IPS-18c (cell line): ENCODE measurements around the gene DCAF6.
"Not testable (repeated sequence)": the region's sequence is repeated elsewhere in the genome, so short reads cannot be mapped to it uniquely, and the experiment has no call there.

Source experiments
- H3K4me3 ChIP-seq: 2 replicates; pipeline ENCODE4 v1.7.0; 2013; ENCODE audit warnings: low read depth, mild to moderate bottlenecking, low read length, moderate library complexity; ENCODE audit not compliant: insufficient read depth
- H3K9me3 ChIP-seq: one replicate; pipeline ENCODE4 v1.6.1; 2013; ENCODE audit warnings: mild to moderate bottlenecking, low read length, moderate library complexity; ENCODE audit not compliant: control insufficient read depth, insufficient read depth

The DCAF6 gene

GRCh38 chr1:167916766-167917511 lies 19.5 kb upstream of the DCAF6 start:
- Histone ChIP-seq H3K4me3 (no peak overlapping the region), H3K9me3 (no peaks in the 10 kb centered on the region)

DNA sequence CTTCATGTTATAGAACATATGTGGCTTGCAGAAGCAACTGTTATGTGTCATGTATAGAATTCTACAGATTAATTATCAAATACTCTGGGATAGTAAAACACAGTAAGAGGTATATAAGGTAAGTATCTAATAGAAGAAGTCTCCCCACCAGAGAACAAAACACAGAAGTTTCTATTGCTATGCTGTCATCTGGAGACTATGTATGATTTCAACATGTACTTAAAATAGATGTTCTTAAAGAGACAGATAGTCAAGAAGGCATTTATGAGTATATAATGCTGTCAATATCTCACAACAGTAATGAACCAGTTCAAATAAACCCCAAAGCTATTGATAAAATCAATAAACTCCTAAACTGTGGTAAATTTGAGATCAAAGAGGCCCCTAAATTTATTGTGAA lies 14.5 kb upstream of the DCAF6 start:
- no peak overlapping the region for H3K4me3 ChIP-seq
- no peaks in the 10 kb centered on the region for H3K9me3 ChIP-seq

DNA sequence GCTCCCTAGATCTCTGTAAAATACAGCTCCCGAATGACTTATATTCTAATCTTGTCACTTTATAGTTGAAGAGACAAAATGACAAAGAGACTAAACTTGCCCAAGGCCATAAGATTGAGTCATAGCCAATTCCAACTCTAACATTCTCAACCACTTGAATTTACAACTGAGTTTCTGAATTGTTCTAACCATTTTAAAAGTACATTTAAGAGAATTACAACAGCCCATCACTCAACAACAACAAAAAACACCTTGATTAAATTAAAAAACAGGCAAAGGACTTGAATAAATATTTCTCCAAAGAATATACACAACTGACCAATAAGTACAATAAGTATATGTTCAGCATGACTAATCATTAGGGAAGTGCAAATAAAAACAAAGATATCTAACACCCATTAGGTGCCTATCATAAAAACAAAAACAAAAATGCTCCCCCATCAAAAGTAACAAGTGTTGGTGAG lies 13.8 kb upstream of the DCAF6 start:
- no peaks in the 10 kb centered on the region for H3K9me3 ChIP-seq
- H3K4me3 ChIP-seq, result no peak overlapping the region

DNA sequence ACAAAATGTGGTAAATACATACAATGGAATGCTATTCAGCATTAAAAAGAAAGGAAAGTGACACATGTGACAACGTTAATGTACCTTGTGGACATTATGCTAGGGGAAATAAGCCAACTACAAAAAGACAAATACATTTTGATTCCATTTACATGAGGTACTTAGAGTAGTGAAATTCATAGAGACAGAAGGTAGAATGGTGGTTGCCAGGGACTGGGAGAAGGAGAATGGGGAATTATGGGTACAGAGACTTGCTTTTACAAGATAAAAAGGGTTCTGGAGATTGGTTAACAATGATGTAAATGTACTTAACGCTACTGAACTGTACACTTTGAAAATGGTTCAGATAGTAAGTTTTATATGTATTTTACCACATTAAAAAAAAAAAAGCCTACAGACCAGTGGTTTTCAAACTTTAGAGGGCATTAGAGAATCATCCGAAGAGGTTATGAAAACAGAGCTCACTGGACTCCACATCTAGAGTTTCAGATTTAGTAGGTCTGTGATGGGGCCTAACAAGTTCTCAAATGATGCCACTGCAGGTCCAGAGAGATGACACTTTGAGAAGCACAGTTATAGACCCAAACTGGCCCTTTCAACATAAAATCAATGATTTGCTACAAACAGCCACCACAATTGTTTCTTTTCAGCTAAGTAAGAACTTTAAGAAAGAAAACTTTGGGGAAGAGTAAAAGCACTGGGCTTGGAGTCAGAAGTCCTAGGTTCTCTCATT lies 13.0 kb upstream of the DCAF6 start:
- Histone ChIP-seq H3K9me3 (no peaks in the 10 kb centered on the region), H3K4me3 (no peak overlapping the region)

GRCh38 chr1:167924102-167924501 lies 12.4 kb upstream of the DCAF6 start:
- H3K4me3 ChIP-seq, result no peak overlapping the region

GRCh38 chr1:167924543-167925231 lies 11.8 kb upstream of the DCAF6 start:
- H3K4me3 ChIP-seq, result no peak overlapping the region

More at GRCh38 chr1:167924102-167924501, 12.4 kb upstream of the DCAF6 start:
- H3K9me3 ChIP-seq, result no peaks in the 10 kb centered on the region

DNA sequence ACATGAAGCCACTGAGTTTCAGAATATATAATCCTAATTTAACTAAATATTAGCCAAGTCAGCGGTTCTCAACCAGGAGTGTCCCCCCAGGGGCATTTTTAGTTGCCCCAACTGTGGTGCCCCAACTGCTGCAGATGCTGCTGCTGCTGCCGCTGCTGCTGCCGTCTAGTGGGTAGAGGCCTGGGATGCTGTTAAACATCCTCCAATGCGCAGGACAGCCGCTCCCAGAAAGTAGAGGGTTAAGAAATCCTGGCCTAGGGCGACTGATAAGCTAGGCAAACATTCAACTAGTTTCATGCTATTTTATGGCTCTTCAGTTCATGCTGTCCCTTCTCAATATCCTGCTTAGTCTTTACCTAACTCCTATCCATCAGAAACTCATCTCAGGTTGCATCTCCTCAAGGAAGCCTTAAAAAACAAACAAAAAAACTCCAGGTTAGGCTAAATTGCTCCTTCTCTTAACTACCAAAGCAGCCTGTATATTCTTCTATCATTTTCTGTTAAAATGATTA lies 9.9 kb upstream of the DCAF6 start:
- Histone ChIP-seq H3K4me3 (no peak overlapping the region), H3K9me3 (no peaks in the 10 kb centered on the region)

More at GRCh38 chr1:167924543-167925231, 11.8 kb upstream of the DCAF6 start:
- H3K9me3 ChIP-seq, result no peaks in the 10 kb centered on the region

DNA sequence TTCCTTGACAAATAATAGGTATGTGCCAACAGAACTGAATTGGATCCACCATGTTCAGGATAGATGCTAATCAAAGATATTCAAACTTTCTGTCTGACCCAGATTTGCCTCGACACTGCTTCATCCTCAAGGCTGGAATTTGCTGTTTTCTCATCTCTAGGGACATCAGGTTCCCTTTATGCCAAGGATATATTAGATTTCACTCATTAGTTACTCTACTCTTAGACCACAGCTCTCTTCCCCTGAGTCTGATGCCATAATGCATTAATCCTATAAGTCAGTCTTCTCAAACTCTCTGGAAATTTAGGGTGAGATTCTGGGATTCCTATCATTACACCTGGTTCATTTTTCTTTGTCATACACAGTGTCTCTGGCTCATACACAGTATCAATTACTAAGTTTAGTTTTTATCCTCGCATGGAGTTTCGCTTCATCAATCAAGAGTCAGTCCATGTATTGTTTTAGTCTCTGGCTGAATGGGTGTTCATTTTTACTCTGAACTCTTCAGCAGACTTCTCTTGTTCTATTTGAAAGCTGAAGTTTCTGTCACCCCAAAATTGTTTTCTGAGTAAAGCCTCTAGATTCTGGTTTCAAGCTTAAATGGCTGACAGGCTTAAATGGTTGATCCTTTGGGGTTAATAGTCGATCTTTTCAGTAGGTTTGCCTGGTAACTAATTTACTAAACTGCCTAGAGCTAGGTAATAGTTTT lies 9.3 kb upstream of the DCAF6 start:
- no peaks in the 10 kb centered on the region for H3K9me3 ChIP-seq
- H3K4me3 ChIP-seq, result no peak overlapping the region

- Histone ChIP-seq H3K4me3 (no peak overlapping the region), H3K9me3 (no peaks in the 10 kb centered on the region)
These were observed 8.0 kb upstream of the DCAF6 start for GRCh38 chr1:167928457-167928852.

DNA sequence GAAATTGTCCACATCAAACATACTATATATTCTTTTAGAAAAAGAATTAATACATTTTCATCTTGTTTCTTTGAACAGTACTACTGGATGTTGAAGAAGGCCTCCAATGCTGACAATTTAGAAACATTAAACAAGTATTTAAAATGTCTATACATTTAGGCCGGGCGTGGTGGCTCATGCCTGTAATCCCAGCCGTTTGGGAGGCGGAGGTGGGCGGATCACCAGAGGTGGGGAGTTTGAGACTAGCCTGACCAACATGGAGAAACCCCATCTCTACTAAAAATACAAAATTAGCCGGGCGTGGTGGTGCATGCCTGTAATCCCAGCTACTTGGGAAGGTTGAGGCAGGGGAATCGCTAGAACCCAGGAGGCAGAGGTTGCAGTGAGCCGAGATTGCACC lies 7.6 kb upstream of the DCAF6 start:
- H3K9me3 ChIP-seq, H3K4me3 ChIP-seq: not testable (repeated sequence)

DNA sequence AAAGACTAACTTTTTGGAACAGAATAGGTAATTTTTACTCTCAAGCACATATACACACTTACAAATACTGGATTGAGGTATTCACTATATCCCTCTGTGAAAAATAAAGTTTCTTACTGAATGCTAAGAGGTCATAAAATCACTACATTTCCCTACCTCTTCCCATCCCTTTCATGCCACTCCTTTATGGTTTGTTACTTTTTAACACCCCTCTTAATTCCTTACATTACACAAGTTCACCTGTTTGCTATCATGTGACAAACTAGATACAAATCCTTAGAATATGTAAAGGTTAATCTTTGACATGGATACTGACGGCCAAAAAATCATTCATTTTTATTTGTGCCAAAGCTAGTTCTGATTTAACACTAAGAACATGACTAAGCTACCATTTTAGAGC lies 6.8 kb upstream of the DCAF6 start:
- Histone ChIP-seq H3K4me3 (no peak overlapping the region), H3K9me3 (no peaks in the 10 kb centered on the region)

GRCh38 chr1:167933788-167934187 lies 2.7 kb upstream of the DCAF6 start:
- Histone ChIP-seq H3K9me3 (no peaks in the 10 kb centered on the region), H3K4me3 (no peak overlapping the region)

- Histone ChIP-seq H3K4me3 (peak overlapping the region; percentile 91), H3K9me3 (no peaks in the 10 kb centered on the region)
These were observed 1.9 kb upstream of the DCAF6 start for GRCh38 chr1:167934426-167935215.

DNA sequence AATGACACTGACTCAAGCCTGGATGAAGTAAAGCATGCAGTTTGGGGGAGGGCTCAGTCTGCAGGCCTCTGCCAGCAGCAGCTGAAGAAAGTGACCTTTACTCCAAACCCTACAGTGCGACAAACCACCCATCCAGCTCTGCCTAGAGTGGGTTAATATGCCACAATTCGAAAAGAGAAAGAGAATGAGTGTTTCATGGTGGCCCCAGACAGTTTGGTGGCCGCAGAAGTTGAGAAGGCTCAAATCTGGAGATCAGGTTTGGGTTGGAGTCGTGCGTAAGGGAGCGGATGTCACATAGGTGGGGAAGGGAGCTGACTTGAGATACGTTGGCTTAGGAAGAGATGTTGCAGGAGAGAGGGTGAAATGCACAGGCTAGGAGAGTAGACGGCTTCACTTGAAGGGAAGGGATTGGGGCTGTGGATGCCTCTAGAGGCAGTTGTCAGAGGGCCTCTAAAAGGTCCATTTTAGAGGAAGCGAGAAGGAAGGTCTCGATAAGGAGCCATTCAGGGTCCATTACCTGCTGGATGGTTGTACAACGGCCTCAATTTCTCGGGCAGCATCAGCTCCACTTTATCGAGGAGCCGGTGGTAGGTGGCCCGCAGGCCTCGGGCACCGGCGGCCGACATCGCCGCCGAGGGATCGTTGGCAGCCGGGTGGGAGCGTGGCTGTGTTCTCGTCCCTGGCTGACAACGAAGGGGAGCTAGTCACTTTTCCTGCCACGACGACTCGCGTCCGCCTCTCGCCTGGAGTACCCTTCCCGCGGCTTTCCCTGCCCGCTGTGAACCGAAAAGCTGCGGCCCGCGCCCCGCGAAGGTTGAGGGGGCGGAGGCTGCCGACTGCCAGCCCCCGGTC lies 1.0 kb upstream of the DCAF6 start:
- Histone ChIP-seq H3K9me3 (no peaks in the 10 kb centered on the region), H3K4me3 (peak overlapping the region; percentile 91)

DNA sequence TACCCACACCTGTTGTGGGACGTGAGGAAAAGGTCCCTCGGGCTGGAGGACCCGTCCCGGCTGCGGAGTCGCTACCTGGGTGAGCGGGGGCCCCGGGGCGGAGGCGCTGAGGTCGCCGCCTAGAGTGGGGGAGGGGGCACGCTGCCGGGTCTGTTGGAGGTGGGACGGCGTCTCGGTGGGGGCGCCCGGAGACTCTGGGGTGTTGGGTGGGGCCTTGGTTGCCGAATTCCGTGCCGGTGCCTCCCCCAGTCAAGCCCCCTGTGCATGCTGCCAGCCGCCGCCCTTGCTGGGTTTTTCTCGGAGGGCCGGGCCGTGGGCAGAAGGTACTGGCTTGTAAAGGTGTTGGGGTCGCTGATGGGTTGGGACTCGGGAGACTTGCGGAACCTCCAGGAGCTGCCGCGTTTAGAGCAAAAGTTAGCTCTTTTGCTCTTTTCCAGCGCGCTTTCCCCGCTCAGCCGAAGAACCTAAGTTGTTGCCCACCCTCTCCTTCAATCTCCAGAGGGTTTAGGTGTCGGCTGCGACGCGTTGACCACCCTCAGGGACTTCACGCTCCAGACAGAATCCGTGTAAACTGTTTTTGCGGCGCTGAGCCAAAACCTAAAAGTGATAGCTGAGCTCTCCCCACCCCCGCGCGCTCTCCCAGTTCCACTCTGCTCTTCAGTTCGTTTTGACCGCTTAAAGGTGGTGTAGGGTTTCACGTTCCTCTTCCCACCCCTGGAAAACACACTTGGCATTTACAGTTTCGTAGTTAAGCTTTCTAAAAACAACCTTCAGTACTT lies 636 bp downstream of the DCAF6 start, which contains the start of gene MPC2:
Gene MPC2, minus strand, starts transcription at position 143 of the 779 bp plus-strand sequence. CDS start 1,231 bp downstream, outside the sequence.
- no peaks in the 10 kb centered on the region for H3K9me3 ChIP-seq
- H3K4me3 ChIP-seq, result peak within 1 kb of the TSS; percentile 91
